Liver (tissue), 2 donors: ENCODE measurements around the gene CBLC.

Experiments used
- TF ChIP-seq, protein P1 (sequence below): fragments of 150-350 bp; IDR thresholded peaks from 2 replicates; pipeline ENCODE4 v1.5.1; 2017; ENCODE audit warnings: improper control_type of control experiment, low read depth, low read length; ENCODE audit not compliant: missing input control
- TF ChIP-seq, protein P2 (sequence below): IDR thresholded peaks from 2 replicates; pipeline ENCODE4 v1.6.1; 2016; ENCODE audit warnings: antibody characterized with exemption, mild to moderate bottlenecking
- donor health status: healthy.

DNA sequence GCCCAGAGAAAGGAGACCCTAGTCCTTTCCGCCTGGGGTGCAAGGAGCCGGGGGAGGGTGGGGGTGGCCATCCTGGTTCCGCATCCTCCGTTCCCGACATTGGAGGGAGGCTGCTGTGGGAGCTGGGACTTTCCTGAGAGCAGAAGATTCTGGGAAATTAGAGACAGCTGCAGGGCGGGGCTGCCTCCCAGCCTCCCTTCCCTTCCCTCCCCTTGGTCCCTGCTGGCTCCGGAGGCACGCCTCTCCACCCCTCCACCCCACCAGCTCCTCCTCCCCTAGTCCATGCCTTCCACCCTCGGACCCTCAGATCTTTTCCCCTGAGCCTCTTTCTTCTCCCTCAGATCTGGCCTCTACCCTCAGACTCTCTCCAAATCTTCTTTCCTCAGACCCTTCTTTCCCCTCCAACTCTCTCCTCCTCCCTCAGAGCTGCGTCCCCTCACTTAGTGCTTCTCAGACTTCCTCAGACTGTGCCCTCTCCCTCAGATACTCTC is 32.3 kb upstream of the CBLC start:
- TF ChIP-seq, protein P1, sequence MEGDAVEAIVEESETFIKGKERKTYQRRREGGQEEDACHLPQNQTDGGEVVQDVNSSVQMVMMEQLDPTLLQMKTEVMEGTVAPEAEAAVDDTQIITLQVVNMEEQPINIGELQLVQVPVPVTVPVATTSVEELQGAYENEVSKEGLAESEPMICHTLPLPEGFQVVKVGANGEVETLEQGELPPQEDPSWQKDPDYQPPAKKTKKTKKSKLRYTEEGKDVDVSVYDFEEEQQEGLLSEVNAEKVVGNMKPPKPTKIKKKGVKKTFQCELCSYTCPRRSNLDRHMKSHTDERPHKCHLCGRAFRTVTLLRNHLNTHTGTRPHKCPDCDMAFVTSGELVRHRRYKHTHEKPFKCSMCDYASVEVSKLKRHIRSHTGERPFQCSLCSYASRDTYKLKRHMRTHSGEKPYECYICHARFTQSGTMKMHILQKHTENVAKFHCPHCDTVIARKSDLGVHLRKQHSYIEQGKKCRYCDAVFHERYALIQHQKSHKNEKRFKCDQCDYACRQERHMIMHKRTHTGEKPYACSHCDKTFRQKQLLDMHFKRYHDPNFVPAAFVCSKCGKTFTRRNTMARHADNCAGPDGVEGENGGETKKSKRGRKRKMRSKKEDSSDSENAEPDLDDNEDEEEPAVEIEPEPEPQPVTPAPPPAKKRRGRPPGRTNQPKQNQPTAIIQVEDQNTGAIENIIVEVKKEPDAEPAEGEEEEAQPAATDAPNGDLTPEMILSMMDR: no peak
- TF ChIP-seq, protein P2, sequence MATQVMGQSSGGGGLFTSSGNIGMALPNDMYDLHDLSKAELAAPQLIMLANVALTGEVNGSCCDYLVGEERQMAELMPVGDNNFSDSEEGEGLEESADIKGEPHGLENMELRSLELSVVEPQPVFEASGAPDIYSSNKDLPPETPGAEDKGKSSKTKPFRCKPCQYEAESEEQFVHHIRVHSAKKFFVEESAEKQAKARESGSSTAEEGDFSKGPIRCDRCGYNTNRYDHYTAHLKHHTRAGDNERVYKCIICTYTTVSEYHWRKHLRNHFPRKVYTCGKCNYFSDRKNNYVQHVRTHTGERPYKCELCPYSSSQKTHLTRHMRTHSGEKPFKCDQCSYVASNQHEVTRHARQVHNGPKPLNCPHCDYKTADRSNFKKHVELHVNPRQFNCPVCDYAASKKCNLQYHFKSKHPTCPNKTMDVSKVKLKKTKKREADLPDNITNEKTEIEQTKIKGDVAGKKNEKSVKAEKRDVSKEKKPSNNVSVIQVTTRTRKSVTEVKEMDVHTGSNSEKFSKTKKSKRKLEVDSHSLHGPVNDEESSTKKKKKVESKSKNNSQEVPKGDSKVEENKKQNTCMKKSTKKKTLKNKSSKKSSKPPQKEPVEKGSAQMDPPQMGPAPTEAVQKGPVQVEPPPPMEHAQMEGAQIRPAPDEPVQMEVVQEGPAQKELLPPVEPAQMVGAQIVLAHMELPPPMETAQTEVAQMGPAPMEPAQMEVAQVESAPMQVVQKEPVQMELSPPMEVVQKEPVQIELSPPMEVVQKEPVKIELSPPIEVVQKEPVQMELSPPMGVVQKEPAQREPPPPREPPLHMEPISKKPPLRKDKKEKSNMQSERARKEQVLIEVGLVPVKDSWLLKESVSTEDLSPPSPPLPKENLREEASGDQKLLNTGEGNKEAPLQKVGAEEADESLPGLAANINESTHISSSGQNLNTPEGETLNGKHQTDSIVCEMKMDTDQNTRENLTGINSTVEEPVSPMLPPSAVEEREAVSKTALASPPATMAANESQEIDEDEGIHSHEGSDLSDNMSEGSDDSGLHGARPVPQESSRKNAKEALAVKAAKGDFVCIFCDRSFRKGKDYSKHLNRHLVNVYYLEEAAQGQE: no peak
